Hepatocyte (in vitro differentiated cells): ENCODE results near the gene DTL. TPM values are rescaled to one million over a fixed set of nuclear protein-coding genes. Genes with fewer than 3 reads are reported as not detected.
"Not testable (repeated sequence)": the region's sequence is repeated elsewhere in the genome, so short reads cannot be mapped to it uniquely, and the experiment has no call there.

Experiments
- DNase-seq: peaks from one replicate; pipeline ENCODE4 v3.0.0-alpha.2; 2016; ENCODE audit warnings: low spot score
- H2AFZ ChIP-seq: fragments of 200-600 bp; sonication (generic); 2 replicates; pipeline ENCODE4 v1.6.0; 2016; ENCODE audit warnings: antibody characterized with exemption, mild to moderate bottlenecking
- H3K27ac ChIP-seq: fragments of 200-600 bp; sonication (generic); 2 replicates; pipeline ENCODE4 v1.5.1; 2016; ENCODE audit warnings: mild to moderate bottlenecking
- H3K27me3 ChIP-seq: fragments of 200-600 bp; sonication (generic); 2 replicates; pipeline ENCODE4 v1.6.1; 2016
- H3K36me3 ChIP-seq: fragments of 200-600 bp; sonication (generic); replicated peaks from 2 replicates; pipeline ENCODE4 v1.5.1; 2016; ENCODE audit warnings: low read depth; ENCODE audit not compliant: insufficient read depth
- H3K4me1 ChIP-seq: fragments of 200-600 bp; sonication (generic); 2 replicates; pipeline ENCODE4 v1.5.1; 2016; ENCODE audit warnings: mild to moderate bottlenecking, moderate library complexity; ENCODE audit not compliant: insufficient read depth
- H3K4me2 ChIP-seq: fragments of 200-600 bp; sonication (generic); 2 replicates; pipeline ENCODE4 v1.6.0; 2016
- H3K4me3 ChIP-seq: fragments of 200-600 bp; sonication (generic); 2 replicates; pipeline ENCODE4 v1.5.1; 2016; ENCODE audit warnings: mild to moderate bottlenecking
- H3K79me2 ChIP-seq: fragments of 200-600 bp; sonication (generic); 2 replicates; pipeline ENCODE4 v1.6.0; 2017; ENCODE audit warnings: mild to moderate bottlenecking
- H3K9me2 ChIP-seq: fragments of 200-600 bp; sonication (generic); replicated peaks from 2 replicates; pipeline ENCODE4 v1.6.0; 2017; ENCODE audit warnings: mild to moderate bottlenecking; ENCODE audit not compliant: insufficient read depth
- H3K9me3 ChIP-seq: fragments of 200-600 bp; sonication (generic); 2 replicates; pipeline ENCODE4 v1.5.1; 2016; ENCODE audit warnings: low read depth, mild to moderate bottlenecking
- H4K20me1 ChIP-seq: fragments of 200-600 bp; sonication (generic); 2 replicates; pipeline ENCODE4 v1.6.0; 2016; ENCODE audit warnings: mild to moderate bottlenecking; ENCODE audit not compliant: insufficient read depth, poor library complexity, severe bottlenecking
- EZH2 ChIP-seq: fragments of 200-600 bp; sonication (generic); IDR thresholded peaks from 2 replicates; pipeline ENCODE4 v1.6.1; 2016; ENCODE audit warnings: antibody characterized with exemption, mild to moderate bottlenecking, borderline replicate concordance
- EZH2phosphoT487 ChIP-seq: fragments of 200-600 bp; sonication (generic); IDR thresholded peaks from one replicate; pipeline ENCODE4 v1.6.1; 2018; ENCODE audit warnings: antibody characterized with exemption, mild to moderate bottlenecking, low read depth, moderate library complexity; ENCODE audit not compliant: unreplicated experiment, severe bottlenecking
- WGBS: methylation state at CpG from one replicate; pipeline ENCODE4 v1.1.6; 2016; ENCODE audit warnings: low lambda C conversion rate; ENCODE audit errors: missing lambda C conversion rate; 5-methylcytosine and 5-hydroxymethylcytosine counted together
- polyA plus RNA-seq: library from polyadenylated mRNA; unstranded; fragments of >200 nt; fragmentation: Nextera tagmentation; extraction: Ambion mirVana; gene quantifications from 2 replicates; pipeline ENCODE4 v1.2.1, GENCODE V29; 2016
- total RNA-seq: library from RNA; depleted of rRNA; stranded (reverse); fragments of >200 nt; gene quantifications from 2 replicates; pipeline ENCODE4 v1.2.3, GENCODE V29; 2014
- TF ChIP-seq, protein P1 (sequence below): fragments of 200-600 bp; sonication (generic); IDR thresholded peaks from 2 replicates; pipeline ENCODE4 v1.5.1; 2016; ENCODE audit warnings: antibody characterized with exemption, mild to moderate bottlenecking; ENCODE audit not compliant: poor library complexity

Gene DTL
- total and polyA plus RNA-seq, 2 experiments from 2014 or later, result 3.1 to 6.7 TPM

- no peaks in the 10 kb centered on the region for H3K36me3 ChIP-seq
- H3K27ac ChIP-seq, result no peak overlapping the region
- DNase-seq, result no peak
- no peaks in the 10 kb centered on the region for H3K4me1 ChIP-seq
- TF ChIP-seq, protein P1, sequence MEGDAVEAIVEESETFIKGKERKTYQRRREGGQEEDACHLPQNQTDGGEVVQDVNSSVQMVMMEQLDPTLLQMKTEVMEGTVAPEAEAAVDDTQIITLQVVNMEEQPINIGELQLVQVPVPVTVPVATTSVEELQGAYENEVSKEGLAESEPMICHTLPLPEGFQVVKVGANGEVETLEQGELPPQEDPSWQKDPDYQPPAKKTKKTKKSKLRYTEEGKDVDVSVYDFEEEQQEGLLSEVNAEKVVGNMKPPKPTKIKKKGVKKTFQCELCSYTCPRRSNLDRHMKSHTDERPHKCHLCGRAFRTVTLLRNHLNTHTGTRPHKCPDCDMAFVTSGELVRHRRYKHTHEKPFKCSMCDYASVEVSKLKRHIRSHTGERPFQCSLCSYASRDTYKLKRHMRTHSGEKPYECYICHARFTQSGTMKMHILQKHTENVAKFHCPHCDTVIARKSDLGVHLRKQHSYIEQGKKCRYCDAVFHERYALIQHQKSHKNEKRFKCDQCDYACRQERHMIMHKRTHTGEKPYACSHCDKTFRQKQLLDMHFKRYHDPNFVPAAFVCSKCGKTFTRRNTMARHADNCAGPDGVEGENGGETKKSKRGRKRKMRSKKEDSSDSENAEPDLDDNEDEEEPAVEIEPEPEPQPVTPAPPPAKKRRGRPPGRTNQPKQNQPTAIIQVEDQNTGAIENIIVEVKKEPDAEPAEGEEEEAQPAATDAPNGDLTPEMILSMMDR, result no peak
- TF ChIP-seq EZH2 (no peak), EZH2phosphoT487 (no peak)
- no peak overlapping the region for H3K4me3 ChIP-seq
- WGBS, result 96% methylated on average over 3 of the region's 3 CpGs
- H3K9me3 ChIP-seq, result peaks cover 6% of the 10 kb centered on the region
- no peak overlapping the region for H2AFZ ChIP-seq
- H4K20me1 ChIP-seq, result no peaks in the 10 kb centered on the region
- no peak overlapping the region for H3K4me2 ChIP-seq
- H3K9me2 ChIP-seq, result no peaks in the 10 kb centered on the region
- H3K27me3 ChIP-seq, result no peaks in the 10 kb centered on the region
- H3K79me2 ChIP-seq, result peaks cover 89% of the 10 kb centered on the region
Measured at GRCh38 chr1:212024469-212025149, 10.9 kb upstream of the DTL start.

GRCh38 chr1:212027727-212028126 lies 7.8 kb upstream of the DTL start:
- H3K27me3 ChIP-seq, H3K4me2 ChIP-seq, DNase-seq, H3K36me3 ChIP-seq, H3K27ac ChIP-seq, H3K4me3 ChIP-seq, H4K20me1 ChIP-seq, H3K9me2 ChIP-seq, H2AFZ ChIP-seq, H3K9me3 ChIP-seq, H3K4me1 ChIP-seq: not testable (repeated sequence)
- peaks cover 97% of the 10 kb centered on the region for H3K79me2 ChIP-seq
- 91% methylated on average over 10 of the region's 10 CpGs for WGBS

GRCh38 chr1:212030936-212031528 lies 4.5 kb upstream of the DTL start:
- H3K36me3 ChIP-seq, result no peaks in the 10 kb centered on the region
- no peak for TF ChIP-seq EZH2
- TF ChIP-seq, protein P1, result no peak
- no peak for TF ChIP-seq EZH2phosphoT487
- 100% methylated on average over 1 of the region's 1 CpG for WGBS
- peak overlapping the region; percentile 63 for H3K27ac ChIP-seq
- H3K4me1 ChIP-seq, result peaks cover 16% of the 10 kb centered on the region
- no peaks in the 10 kb centered on the region for H3K9me3 ChIP-seq
- H3K27me3 ChIP-seq, result no peaks in the 10 kb centered on the region
- H2AFZ ChIP-seq, result no peak overlapping the region
- no peak overlapping the region for H3K4me3 ChIP-seq
- no peaks in the 10 kb centered on the region for H3K9me2 ChIP-seq
- H3K79me2 ChIP-seq, result peaks cover 82% of the 10 kb centered on the region
- H3K4me2 ChIP-seq, result no peak overlapping the region
- no peaks in the 10 kb centered on the region for H4K20me1 ChIP-seq
- peak; percentile 51 for DNase-seq

- peak overlapping the region; percentile 26 for H2AFZ ChIP-seq
- H3K27me3 ChIP-seq, result no peaks in the 10 kb centered on the region
- TF ChIP-seq EZH2, result no peak
- TF ChIP-seq EZH2phosphoT487, result no peak
- TF ChIP-seq, protein P1, result no peak
- H3K4me3 ChIP-seq, result peak overlapping the region; percentile 32
- H3K27ac ChIP-seq, result peak overlapping the region; percentile 54
- peaks cover 68% of the 10 kb centered on the region for H3K79me2 ChIP-seq
- peak overlapping the region; percentile 78 for H3K4me2 ChIP-seq
- no peak for DNase-seq
- no peaks in the 10 kb centered on the region for H3K36me3 ChIP-seq
- H4K20me1 ChIP-seq, result no peaks in the 10 kb centered on the region
- WGBS, result 8% methylated on average over 13 of the region's 13 CpGs
- peaks cover 16% of the 10 kb centered on the region for H3K4me1 ChIP-seq
- H3K9me2 ChIP-seq, result no peaks in the 10 kb centered on the region
- H3K9me3 ChIP-seq, result no peaks in the 10 kb centered on the region
Measured at GRCh38 chr1:212034516-212035122, 929 bp upstream of the DTL start.
